RWPE2 (cell line): ENCODE data around the gene AKR1D1.
"Not testable (repeated sequence)": the region's sequence is repeated elsewhere in the genome, so short reads cannot be mapped to it uniquely, and the experiment has no call there.

ENCODE experiments used
- ATAC-seq: fragments of 200-7000 bp; cut with Tn5 transposase; 3 replicates; pipeline ENCODE4 v1.9.1; 2021; ENCODE audit warnings: low read depth
- DNase-seq: peaks from one replicate; pipeline ENCODE4 v3.0.0-alpha.2; 2020; ENCODE audit warnings: low spot score
- H3K27ac ChIP-seq: fragments of 450-650 bp; 2 replicates; pipeline ENCODE4 v1.5.1; 2017; ENCODE audit warnings: mild to moderate bottlenecking; ENCODE audit not compliant: poor library complexity, severe bottlenecking
- H3K27me3 ChIP-seq: fragments of 250-450 bp; sonication (Bioruptor Pico); 2 replicates; pipeline ENCODE4 v1.5.1; 2021; ENCODE audit warnings: mild to moderate bottlenecking, moderate library complexity; ENCODE audit not compliant: insufficient read depth, poor library complexity, severe bottlenecking
- H3K36me3 ChIP-seq: fragments of 250-450 bp; sonication (Bioruptor Pico); 2 replicates; pipeline ENCODE4 v1.5.1; 2020; ENCODE audit warnings: low read depth, mild to moderate bottlenecking, moderate library complexity
- H3K4me1 ChIP-seq: fragments of 250-450 bp; sonication (Bioruptor Pico); 2 replicates; pipeline ENCODE4 v1.5.1; 2021; ENCODE audit warnings: mild to moderate bottlenecking, moderate library complexity; ENCODE audit not compliant: insufficient read depth, poor library complexity, severe bottlenecking
- H3K4me3 ChIP-seq: fragments of 250-450 bp; sonication (Bioruptor Pico); 2 replicates; pipeline ENCODE4 v1.5.1; 2021; ENCODE audit warnings: mild to moderate bottlenecking, moderate library complexity; ENCODE audit not compliant: severe bottlenecking
- H3K9me3 ChIP-seq: fragments of 250-450 bp; sonication (Bioruptor Pico); 2 replicates; pipeline ENCODE4 v1.5.1; 2021; ENCODE audit warnings: mild to moderate bottlenecking, moderate library complexity; ENCODE audit not compliant: severe bottlenecking
- TF ChIP-seq, protein P1 (sequence below): fragments of 450-650 bp; IDR thresholded peaks from one replicate; pipeline ENCODE4 v1.5.1; 2017; ENCODE audit warnings: mild to moderate bottlenecking, moderate library complexity; ENCODE audit not compliant: poor library complexity, severe bottlenecking

Gene AKR1D1

DNA sequence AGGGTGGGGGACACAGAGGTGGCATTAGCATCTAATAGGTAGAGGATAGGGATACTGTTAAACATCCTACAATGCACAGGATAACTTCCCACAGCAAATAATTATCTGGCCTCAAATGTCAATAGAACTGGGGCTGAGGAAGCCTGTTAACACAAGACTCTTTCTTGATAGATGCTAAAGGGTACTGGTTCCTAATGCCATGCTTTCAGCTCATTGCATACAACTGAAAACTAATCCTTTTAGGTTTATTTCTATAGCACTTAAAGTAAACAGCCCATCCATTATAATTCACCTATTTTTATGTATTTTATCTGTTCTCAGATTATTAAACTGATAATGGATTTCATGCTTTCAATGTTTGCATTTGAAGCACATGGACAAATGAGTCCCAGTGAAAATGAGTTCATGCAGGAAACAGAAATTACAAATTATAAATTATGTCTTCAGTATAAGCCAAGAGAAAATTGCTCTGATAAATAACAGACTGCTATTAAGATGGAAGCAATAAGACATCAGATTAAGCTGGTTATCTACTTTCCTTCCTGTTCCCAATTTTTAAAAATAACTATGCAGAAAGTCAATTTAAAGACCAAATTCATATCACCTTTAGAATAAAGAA is 66.4 kb downstream of the AKR1D1 start:
- no peaks in the 10 kb centered on the region for H3K4me1 ChIP-seq
- ATAC-seq = no peak
- TF ChIP-seq, protein P1, sequence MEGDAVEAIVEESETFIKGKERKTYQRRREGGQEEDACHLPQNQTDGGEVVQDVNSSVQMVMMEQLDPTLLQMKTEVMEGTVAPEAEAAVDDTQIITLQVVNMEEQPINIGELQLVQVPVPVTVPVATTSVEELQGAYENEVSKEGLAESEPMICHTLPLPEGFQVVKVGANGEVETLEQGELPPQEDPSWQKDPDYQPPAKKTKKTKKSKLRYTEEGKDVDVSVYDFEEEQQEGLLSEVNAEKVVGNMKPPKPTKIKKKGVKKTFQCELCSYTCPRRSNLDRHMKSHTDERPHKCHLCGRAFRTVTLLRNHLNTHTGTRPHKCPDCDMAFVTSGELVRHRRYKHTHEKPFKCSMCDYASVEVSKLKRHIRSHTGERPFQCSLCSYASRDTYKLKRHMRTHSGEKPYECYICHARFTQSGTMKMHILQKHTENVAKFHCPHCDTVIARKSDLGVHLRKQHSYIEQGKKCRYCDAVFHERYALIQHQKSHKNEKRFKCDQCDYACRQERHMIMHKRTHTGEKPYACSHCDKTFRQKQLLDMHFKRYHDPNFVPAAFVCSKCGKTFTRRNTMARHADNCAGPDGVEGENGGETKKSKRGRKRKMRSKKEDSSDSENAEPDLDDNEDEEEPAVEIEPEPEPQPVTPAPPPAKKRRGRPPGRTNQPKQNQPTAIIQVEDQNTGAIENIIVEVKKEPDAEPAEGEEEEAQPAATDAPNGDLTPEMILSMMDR = no peak
- no peaks in the 10 kb centered on the region for H3K9me3 ChIP-seq
- no peak overlapping the region for H3K4me3 ChIP-seq
- DNase-seq = no peak
- no peaks in the 10 kb centered on the region for H3K36me3 ChIP-seq
- no peak overlapping the region for H3K27ac ChIP-seq
- H3K27me3 ChIP-seq = no peaks in the 10 kb centered on the region

DNA sequence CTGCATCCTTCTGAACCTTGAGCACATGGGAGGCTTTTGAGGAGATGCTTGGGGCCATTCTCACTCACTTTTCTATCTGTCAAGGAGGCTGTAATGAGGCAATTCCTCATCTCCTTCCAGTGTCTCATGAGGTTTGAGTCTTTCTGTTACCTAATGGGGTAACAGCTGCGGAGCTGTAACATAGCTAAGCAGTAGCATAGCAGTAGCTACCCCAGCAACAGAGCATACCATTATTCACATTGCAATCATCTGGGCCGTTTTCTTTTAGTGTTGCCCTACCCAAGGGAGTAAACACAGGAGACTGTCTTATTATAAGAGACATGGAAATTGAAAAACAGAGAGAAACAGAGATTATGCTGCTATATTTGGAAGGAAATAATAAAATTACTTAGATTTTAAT is 68.7 kb downstream of the AKR1D1 start:
- no peaks in the 10 kb centered on the region for H3K9me3 ChIP-seq
- no peak overlapping the region for H3K27ac ChIP-seq
- DNase-seq (no peak), ATAC-seq (no peak)
- H3K4me1 ChIP-seq = no peaks in the 10 kb centered on the region
- H3K36me3 ChIP-seq = no peaks in the 10 kb centered on the region
- H3K27me3 ChIP-seq = no peaks in the 10 kb centered on the region
- TF ChIP-seq, protein P1 = no peak
- no peak overlapping the region for H3K4me3 ChIP-seq

DNA sequence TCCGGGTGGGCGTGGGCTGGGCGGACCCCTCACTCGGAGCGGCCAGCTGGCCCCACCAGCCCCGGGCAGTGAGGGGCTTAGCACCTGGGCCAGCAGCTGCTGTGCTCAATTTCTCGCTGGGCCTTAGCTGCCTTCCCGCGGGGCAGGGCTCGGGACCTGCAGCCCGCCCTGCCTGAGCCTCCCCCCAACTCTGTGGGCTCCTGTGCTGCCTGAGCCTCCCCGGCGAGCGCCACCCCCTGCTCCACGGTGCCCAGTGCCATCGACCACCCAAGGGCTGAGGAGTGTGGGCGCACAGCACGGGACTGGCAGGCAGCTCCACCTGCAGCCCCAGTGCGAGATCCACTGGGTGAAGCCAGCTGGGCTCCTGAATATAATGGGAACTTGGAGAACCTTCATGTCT is 70.0 kb downstream of the AKR1D1 start:
- not testable (repeated sequence) for H3K4me3 ChIP-seq, H3K27ac ChIP-seq, H3K4me1 ChIP-seq, ATAC-seq, DNase-seq, H3K36me3 ChIP-seq, H3K27me3 ChIP-seq, H3K9me3 ChIP-seq

DNA sequence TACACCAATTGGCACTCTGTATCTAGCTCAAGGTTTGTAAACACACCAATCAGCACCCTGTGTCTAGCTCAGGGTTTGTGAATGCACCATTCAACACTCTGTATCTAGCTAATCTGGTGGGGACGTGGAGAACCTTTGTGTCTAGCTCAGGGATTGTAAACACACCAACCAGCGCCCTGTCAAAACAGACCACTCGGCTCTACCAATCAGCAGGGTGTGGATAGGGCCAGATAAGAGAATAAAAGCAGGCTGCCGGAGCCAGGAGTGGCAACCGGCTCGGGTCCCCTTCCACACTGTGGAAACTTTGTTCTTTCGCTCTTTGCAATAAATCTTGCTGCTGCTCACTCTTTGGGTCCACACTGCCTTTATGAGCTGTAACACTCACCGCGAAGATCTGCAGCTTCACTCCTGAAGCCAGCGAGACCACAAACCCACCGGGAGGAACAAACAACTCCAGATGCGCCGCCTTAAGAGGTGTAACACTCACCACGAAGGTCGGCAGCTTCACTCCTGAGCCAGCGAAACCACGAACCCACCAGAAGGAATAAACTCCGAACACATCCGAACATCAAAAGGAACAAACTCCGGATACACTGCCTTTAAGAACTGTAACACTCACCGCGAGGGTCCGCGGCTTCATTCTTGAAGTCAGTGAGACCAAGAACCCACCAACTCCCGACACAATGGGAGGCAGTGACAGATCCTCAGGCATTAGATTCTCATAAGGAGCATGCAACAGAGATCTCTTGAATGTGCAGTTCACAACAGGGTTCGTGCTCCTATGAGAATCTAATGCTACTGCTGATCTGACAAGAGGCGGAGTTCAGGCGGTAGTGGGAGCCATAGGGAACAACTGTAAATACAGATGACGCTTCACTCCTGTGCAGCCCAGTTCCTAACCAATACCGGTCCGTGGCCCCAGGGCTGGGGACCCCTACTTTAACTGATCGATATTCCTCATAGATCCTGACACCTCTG is 70.8 kb downstream of the AKR1D1 start:
- ATAC-seq, H3K4me1 ChIP-seq, H3K9me3 ChIP-seq, DNase-seq, H3K4me3 ChIP-seq, H3K27ac ChIP-seq, H3K36me3 ChIP-seq, H3K27me3 ChIP-seq: not testable (repeated sequence)

DNA sequence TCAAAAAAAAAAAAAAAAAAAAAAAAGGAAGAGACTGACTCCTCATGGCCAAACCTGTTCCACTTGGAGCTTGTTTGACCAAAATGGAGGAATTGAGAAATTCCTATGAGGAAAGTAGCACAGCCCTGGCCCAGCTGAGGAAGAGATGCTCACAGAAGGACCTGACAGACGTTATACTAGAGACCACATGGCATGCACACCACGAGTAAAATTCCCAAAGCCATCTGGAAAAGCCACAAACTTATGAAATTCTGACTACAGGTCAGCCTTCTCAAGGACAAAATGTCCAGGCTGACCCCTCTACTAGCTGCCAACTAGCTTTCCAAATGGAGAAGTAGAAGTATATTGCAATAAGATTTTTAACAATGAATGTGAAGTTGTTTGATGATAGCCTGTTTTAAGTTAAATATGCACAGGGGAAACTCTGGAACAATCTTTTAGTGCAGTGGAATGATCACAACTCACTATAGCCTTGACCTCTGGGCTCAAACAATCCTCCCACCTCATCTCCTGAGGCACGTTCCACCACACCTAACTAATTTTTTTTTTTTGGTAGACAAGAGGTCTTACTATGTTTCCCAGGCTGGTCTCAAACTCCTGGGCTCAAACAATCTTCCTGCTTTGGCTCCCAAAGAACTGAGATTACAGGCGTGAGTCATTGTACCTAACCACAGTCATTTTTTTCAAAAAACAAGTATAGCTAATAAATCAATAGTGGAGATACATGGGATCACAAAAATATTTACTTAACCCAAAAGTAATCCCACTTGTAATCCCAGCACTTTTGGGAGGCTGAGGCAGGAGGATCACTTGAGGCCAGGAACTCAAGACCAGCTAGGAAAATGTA is 75.7 kb downstream of the AKR1D1 start:
- no peaks in the 10 kb centered on the region for H3K4me1 ChIP-seq
- no peaks in the 10 kb centered on the region for H3K27me3 ChIP-seq
- TF ChIP-seq, protein P1 = no peak
- ATAC-seq = no peak
- no peak overlapping the region for H3K4me3 ChIP-seq
- H3K36me3 ChIP-seq = no peaks in the 10 kb centered on the region
- no peaks in the 10 kb centered on the region for H3K9me3 ChIP-seq
- no peak for DNase-seq
- H3K27ac ChIP-seq = no peak overlapping the region
